ENCODE measurements around the gene COX6A2.

COX6A2 gene

GRCh38 chr16:31411024-31411844 lies 16.9 kb downstream of the COX6A2 start:
- Histone ChIP-seq H3K27me3 (ENCODE audit: control insufficient read depth in 2 of 2, insufficient read depth in 2 of 2, low read length in 2 of 2) (no peaks in the 10 kb centered on the region), H3K36me3 (ENCODE audit: control insufficient read depth in 2 of 2, insufficient read depth in 2 of 2, low read length in 2 of 2) (no peaks in the 10 kb centered on the region), H3K9me3 (ENCODE audit: control insufficient read depth in 2 of 2, low read length in 2 of 2) (no peaks in the 10 kb centered on the region), H3K9ac (ENCODE audit: low read depth in 1 of 2, low read length in 2 of 2) (no peak overlapping the region), H3K27ac (ENCODE audit: low read depth in 2 of 2, low read length in 2 of 2) (no peak overlapping the region), H3K4me3 (ENCODE audit: low read length in 2 of 2) (no peak overlapping the region), H3K4me1 (ENCODE audit: control insufficient read depth in 2 of 2, insufficient read depth in 2 of 2, low read length in 2 of 2) (no peaks in the 10 kb centered on the region)

- Histone ChIP-seq H3K4me1 (ENCODE audit: control insufficient read depth in 2 of 2, insufficient read depth in 2 of 2, low read length in 2 of 2) (no peaks in the 10 kb centered on the region), H3K27ac (ENCODE audit: low read depth in 2 of 2, low read length in 2 of 2) (no peak overlapping the region)
Observed at GRCh38 chr16:31410082-31410481, 18.1 kb downstream of the COX6A2 start.

GRCh38 chr16:31409433-31409832 lies 18.7 kb downstream of the COX6A2 start:
- no peak overlapping the region for H3K4me3 ChIP-seq (ENCODE audit: low read length in 2 of 2)
- no peaks in the 10 kb centered on the region for H3K27me3 ChIP-seq (ENCODE audit: control insufficient read depth in 2 of 2, insufficient read depth in 2 of 2, low read length in 2 of 2)
- no peak overlapping the region for H3K27ac ChIP-seq (ENCODE audit: low read depth in 2 of 2, low read length in 2 of 2)
- no peak overlapping the region for H3K9ac ChIP-seq (ENCODE audit: low read depth in 1 of 2, low read length in 2 of 2)
- no peaks in the 10 kb centered on the region for H3K4me1 ChIP-seq (ENCODE audit: control insufficient read depth in 2 of 2, insufficient read depth in 2 of 2, low read length in 2 of 2)
- H3K36me3 ChIP-seq (ENCODE audit: control insufficient read depth in 2 of 2, insufficient read depth in 2 of 2, low read length in 2 of 2): no peaks in the 10 kb centered on the region
- no peaks in the 10 kb centered on the region for H3K9me3 ChIP-seq (ENCODE audit: control insufficient read depth in 2 of 2, low read length in 2 of 2)

More at GRCh38 chr16:31410082-31410481, 18.1 kb downstream of the COX6A2 start:
- H3K9me3 ChIP-seq (ENCODE audit: control insufficient read depth in 2 of 2, low read length in 2 of 2): no peaks in the 10 kb centered on the region
- no peak overlapping the region for H3K4me3 ChIP-seq (ENCODE audit: low read length in 2 of 2)
- no peaks in the 10 kb centered on the region for H3K36me3 ChIP-seq (ENCODE audit: control insufficient read depth in 2 of 2, insufficient read depth in 2 of 2, low read length in 2 of 2)
- no peak overlapping the region for H3K9ac ChIP-seq (ENCODE audit: low read depth in 1 of 2, low read length in 2 of 2)
- H3K27me3 ChIP-seq (ENCODE audit: control insufficient read depth in 2 of 2, insufficient read depth in 2 of 2, low read length in 2 of 2): no peaks in the 10 kb centered on the region

- Histone ChIP-seq H3K27me3 (ENCODE audit: control insufficient read depth in 2 of 2, insufficient read depth in 2 of 2, low read length in 2 of 2) (no peaks in the 10 kb centered on the region), H3K27ac (ENCODE audit: low read depth in 2 of 2, low read length in 2 of 2) (no peak overlapping the region), H3K36me3 (ENCODE audit: control insufficient read depth in 2 of 2, insufficient read depth in 2 of 2, low read length in 2 of 2) (no peaks in the 10 kb centered on the region), H3K9me3 (ENCODE audit: control insufficient read depth in 2 of 2, low read length in 2 of 2) (no peaks in the 10 kb centered on the region), H3K9ac (ENCODE audit: low read depth in 1 of 2, low read length in 2 of 2) (no peak overlapping the region), H3K4me3 (ENCODE audit: low read length in 2 of 2) (no peak overlapping the region), H3K4me1 (ENCODE audit: control insufficient read depth in 2 of 2, insufficient read depth in 2 of 2, low read length in 2 of 2) (no peaks in the 10 kb centered on the region)
Observed at GRCh38 chr16:31407406-31407805, 20.8 kb downstream of the COX6A2 start.

GRCh38 chr16:31404353-31405064 lies 23.7 kb downstream of the COX6A2 start:
- Histone ChIP-seq H3K9ac (ENCODE audit: low read depth in 1 of 2, low read length in 2 of 2) (no peak overlapping the region), H3K27me3 (ENCODE audit: control insufficient read depth in 2 of 2, insufficient read depth in 2 of 2, low read length in 2 of 2) (no peaks in the 10 kb centered on the region), H3K27ac (ENCODE audit: low read depth in 2 of 2, low read length in 2 of 2) (no peak overlapping the region), H3K4me1 (ENCODE audit: control insufficient read depth in 2 of 2, insufficient read depth in 2 of 2, low read length in 2 of 2) (no peaks in the 10 kb centered on the region), H3K4me3 (ENCODE audit: low read length in 2 of 2) (no peak overlapping the region), H3K36me3 (ENCODE audit: control insufficient read depth in 2 of 2, insufficient read depth in 2 of 2, low read length in 2 of 2) (no peaks in the 10 kb centered on the region), H3K9me3 (ENCODE audit: control insufficient read depth in 2 of 2, low read length in 2 of 2) (no peaks in the 10 kb centered on the region)

- no peaks in the 10 kb centered on the region for H3K9me3 ChIP-seq (ENCODE audit: control insufficient read depth in 2 of 2, low read length in 2 of 2)
- no peak overlapping the region for H3K4me3 ChIP-seq (ENCODE audit: low read length in 2 of 2)
- no peak overlapping the region for H3K9ac ChIP-seq (ENCODE audit: low read depth in 1 of 2, low read length in 2 of 2)
- no peaks in the 10 kb centered on the region for H3K36me3 ChIP-seq (ENCODE audit: control insufficient read depth in 2 of 2, insufficient read depth in 2 of 2, low read length in 2 of 2)
- no peak overlapping the region for H3K27ac ChIP-seq (ENCODE audit: low read depth in 2 of 2, low read length in 2 of 2)
- H3K4me1 ChIP-seq (ENCODE audit: control insufficient read depth in 2 of 2, insufficient read depth in 2 of 2, low read length in 2 of 2): no peaks in the 10 kb centered on the region
- no peaks in the 10 kb centered on the region for H3K27me3 ChIP-seq (ENCODE audit: control insufficient read depth in 2 of 2, insufficient read depth in 2 of 2, low read length in 2 of 2)
Observed at GRCh38 chr16:31403590-31404352, 24.4 kb downstream of the COX6A2 start.

- Histone ChIP-seq H3K27ac (ENCODE audit: low read depth in 2 of 2, low read length in 2 of 2) (no peak overlapping the region), H3K27me3 (ENCODE audit: control insufficient read depth in 2 of 2, insufficient read depth in 2 of 2, low read length in 2 of 2) (no peaks in the 10 kb centered on the region), H3K4me1 (ENCODE audit: control insufficient read depth in 2 of 2, insufficient read depth in 2 of 2, low read length in 2 of 2) (no peaks in the 10 kb centered on the region), H3K9ac (ENCODE audit: low read depth in 1 of 2, low read length in 2 of 2) (no peak overlapping the region), H3K9me3 (ENCODE audit: control insufficient read depth in 2 of 2, low read length in 2 of 2) (no peaks in the 10 kb centered on the region), H3K36me3 (ENCODE audit: control insufficient read depth in 2 of 2, insufficient read depth in 2 of 2, low read length in 2 of 2) (no peaks in the 10 kb centered on the region), H3K4me3 (ENCODE audit: low read length in 2 of 2) (no peak overlapping the region)
Observed at GRCh38 chr16:31402687-31403086, 25.5 kb downstream of the COX6A2 start.

GRCh38 chr16:31401436-31401835 lies 26.7 kb downstream of the COX6A2 start:
- Histone ChIP-seq H3K27ac (ENCODE audit: low read depth in 2 of 2, low read length in 2 of 2) (no peak overlapping the region), H3K27me3 (ENCODE audit: control insufficient read depth in 2 of 2, insufficient read depth in 2 of 2, low read length in 2 of 2) (no peaks in the 10 kb centered on the region), H3K36me3 (ENCODE audit: control insufficient read depth in 2 of 2, insufficient read depth in 2 of 2, low read length in 2 of 2) (no peaks in the 10 kb centered on the region)

GRCh38 chr16:31400191-31400590 lies 28.0 kb downstream of the COX6A2 start:
- Histone ChIP-seq H3K36me3 (ENCODE audit: control insufficient read depth in 2 of 2, insufficient read depth in 2 of 2, low read length in 2 of 2) (no peaks in the 10 kb centered on the region), H3K27ac (ENCODE audit: low read depth in 2 of 2, low read length in 2 of 2) (no peak overlapping the region), H3K4me1 (ENCODE audit: control insufficient read depth in 2 of 2, insufficient read depth in 2 of 2, low read length in 2 of 2) (no peaks in the 10 kb centered on the region), H3K4me3 (ENCODE audit: low read length in 2 of 2) (no peak overlapping the region), H3K9me3 (ENCODE audit: control insufficient read depth in 2 of 2, low read length in 2 of 2) (no peaks in the 10 kb centered on the region), H3K27me3 (ENCODE audit: control insufficient read depth in 2 of 2, insufficient read depth in 2 of 2, low read length in 2 of 2) (no peaks in the 10 kb centered on the region), H3K9ac (ENCODE audit: low read depth in 1 of 2, low read length in 2 of 2) (no peak overlapping the region)

More at GRCh38 chr16:31401436-31401835, 26.7 kb downstream of the COX6A2 start:
- Histone ChIP-seq H3K9me3 (ENCODE audit: control insufficient read depth in 2 of 2, low read length in 2 of 2) (no peaks in the 10 kb centered on the region), H3K4me3 (ENCODE audit: low read length in 2 of 2) (no peak overlapping the region), H3K9ac (ENCODE audit: low read depth in 1 of 2, low read length in 2 of 2) (no peak overlapping the region), H3K4me1 (ENCODE audit: control insufficient read depth in 2 of 2, insufficient read depth in 2 of 2, low read length in 2 of 2) (no peaks in the 10 kb centered on the region)

GRCh38 chr16:31397701-31398100 lies 30.5 kb downstream of the COX6A2 start:
- H3K36me3 ChIP-seq (ENCODE audit: control insufficient read depth in 2 of 2, insufficient read depth in 2 of 2, low read length in 2 of 2): no peaks in the 10 kb centered on the region
- H3K4me1 ChIP-seq (ENCODE audit: control insufficient read depth in 2 of 2, insufficient read depth in 2 of 2, low read length in 2 of 2): no peaks in the 10 kb centered on the region
- no peak overlapping the region for H3K9ac ChIP-seq (ENCODE audit: low read depth in 1 of 2, low read length in 2 of 2)
- no peak overlapping the region for H3K4me3 ChIP-seq (ENCODE audit: low read length in 2 of 2)
- H3K27ac ChIP-seq (ENCODE audit: low read depth in 2 of 2, low read length in 2 of 2): no peak overlapping the region
- H3K9me3 ChIP-seq (ENCODE audit: control insufficient read depth in 2 of 2, low read length in 2 of 2): no peaks in the 10 kb centered on the region
- no peaks in the 10 kb centered on the region for H3K27me3 ChIP-seq (ENCODE audit: control insufficient read depth in 2 of 2, insufficient read depth in 2 of 2, low read length in 2 of 2)

Data from mucosa of rectum (tissue), 2 donors.